Right lobe of liver (tissue), 6 donors: ENCODE measurements around the gene GRIN2A. TPM values are rescaled to one million over a fixed set of nuclear protein-coding genes. Genes with fewer than 3 reads are reported as not detected.

Experiments used
- ATAC-seq, 4 donors: fragments of 200-7000 bp; cut with Tn5 transposase; one replicate each; pipeline ENCODE4 v1.9.1; 2020; ENCODE audit warnings: mild to moderate bottlenecking in 4 of 4, moderate library complexity in 4 of 4
- DNase-seq, 3 donors: peaks; one replicate each; pipeline ENCODE4 v3.0.0-alpha.2; 2020
- H3K27ac ChIP-seq, 3 donors: fragments of 200-600 bp; one replicate each; pipeline ENCODE4 v1.8.0; 2022
- H3K27me3 ChIP-seq, 2 donors: fragments of 200-600 bp; one replicate each; pipeline ENCODE4 v1.8.0; 2022
- H3K36me3 ChIP-seq, 4 donors: fragments of 200-600 bp; sonication (generic) in 1 of 4; one replicate each; pipeline versions ENCODE4 v1.5.1 to v1.8.0; 2017 to 2022; ENCODE audit warnings: control low read depth in 1 of 4
- H3K4me1 ChIP-seq, 4 donors: fragments of 200-600 bp; sonication (generic) in 1 of 4; one replicate each; pipeline versions ENCODE4 v1.5.1 to v1.8.0; 2017 to 2022; ENCODE audit warnings: control low read depth in 1 of 4
- H3K4me3 ChIP-seq, 3 donors: fragments of 200-600 bp; one replicate each; pipeline ENCODE4 v1.8.0; 2022
- H3K9me3 ChIP-seq, 4 donors: fragments of 200-600 bp; sonication (generic) in 1 of 4; one replicate each; pipeline versions ENCODE4 v1.5.1 to v1.8.0; 2017 to 2022; ENCODE audit warnings: control low read depth in 1 of 4
- POLR2A ChIP-seq: fragments of 450-650 bp; IDR thresholded peaks from one replicate; pipeline ENCODE4 v1.6.1; 2017; ENCODE audit warnings: antibody characterized with exemption, mild to moderate bottlenecking
- WGBS: methylation state at CpG from one replicate; pipeline ENCODE4 v1.1.6; 2018; ENCODE audit warnings: low coverage, low lambda C conversion rate; ENCODE audit not compliant: insufficient coverage; ENCODE audit errors: missing lambda C conversion rate; 5-methylcytosine and 5-hydroxymethylcytosine counted together
- intact Hi-C, 2 donors: fragments of 100-400 bp; cut with DNase I; formaldehyde crosslinking; loops; one replicate each; pipeline versions ENCODE4 v1.11.2 to v1.14.1; 2022
- total RNA-seq, 6 experiments: library from RNA; depleted of rRNA in 2 of 6; stranded (reverse); fragments of >200 nt in 2 of 6; fragmentation: NEBNext Ultra II Directional in 3 of 6; extraction: Animal tissue kit (Norgen Biotek cat#: 25700) in 3 of 6; gene quantifications; one replicate each; pipeline versions ENCODE4 v1.1.0 to v1.2.4, GENCODE V29; 2016 to 2023
- TF ChIP-seq, protein P1 (sequence below), 4 donors: fragments of 200-600 bp in 3 of 4; fragments of 450-650 bp in 1 of 4; IDR thresholded peaks; one replicate each; pipeline versions ENCODE4 v1.5.1 to v1.8.0; 2016 to 2022; ENCODE audit warnings: antibody characterized with exemption in 4 of 4, mild to moderate bottlenecking in 2 of 4
- donor health status: DM: no; HTN: yes; CAD: no.
- donor health status: DM: no; HTN: no; CAD: no.
- donor health status: DM: no; HTN: no; CAD: no.
- donor health status: DM: no; HTN: yes; CAD: no.
- donor health status: DM: no; HTN: yes; CAD: no.

Gene GRIN2A
- total RNA-seq, 6 experiments from 2014 or later, result not detected

DNA sequence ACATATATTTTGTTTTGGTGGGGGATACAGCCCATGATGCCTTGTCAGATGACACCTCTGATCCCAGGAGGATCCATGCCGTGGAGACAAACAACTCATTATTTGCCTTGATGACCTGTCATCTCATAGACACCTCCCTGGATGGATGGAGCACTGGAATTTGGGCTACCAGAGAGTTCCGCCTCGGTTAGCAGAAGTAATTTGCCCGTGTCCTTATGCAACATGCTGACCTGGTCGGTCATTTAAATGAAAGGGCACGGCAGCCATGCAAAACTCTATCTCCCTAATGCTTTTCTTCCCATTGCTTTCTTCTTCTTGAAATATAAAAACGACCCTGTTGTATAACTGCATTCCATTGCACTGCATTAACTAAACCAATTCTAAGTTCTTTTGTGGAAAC, 145.3 kb downstream of the GRIN2A start:
- DNase-seq, result no peak
- TF ChIP-seq, protein P1, sequence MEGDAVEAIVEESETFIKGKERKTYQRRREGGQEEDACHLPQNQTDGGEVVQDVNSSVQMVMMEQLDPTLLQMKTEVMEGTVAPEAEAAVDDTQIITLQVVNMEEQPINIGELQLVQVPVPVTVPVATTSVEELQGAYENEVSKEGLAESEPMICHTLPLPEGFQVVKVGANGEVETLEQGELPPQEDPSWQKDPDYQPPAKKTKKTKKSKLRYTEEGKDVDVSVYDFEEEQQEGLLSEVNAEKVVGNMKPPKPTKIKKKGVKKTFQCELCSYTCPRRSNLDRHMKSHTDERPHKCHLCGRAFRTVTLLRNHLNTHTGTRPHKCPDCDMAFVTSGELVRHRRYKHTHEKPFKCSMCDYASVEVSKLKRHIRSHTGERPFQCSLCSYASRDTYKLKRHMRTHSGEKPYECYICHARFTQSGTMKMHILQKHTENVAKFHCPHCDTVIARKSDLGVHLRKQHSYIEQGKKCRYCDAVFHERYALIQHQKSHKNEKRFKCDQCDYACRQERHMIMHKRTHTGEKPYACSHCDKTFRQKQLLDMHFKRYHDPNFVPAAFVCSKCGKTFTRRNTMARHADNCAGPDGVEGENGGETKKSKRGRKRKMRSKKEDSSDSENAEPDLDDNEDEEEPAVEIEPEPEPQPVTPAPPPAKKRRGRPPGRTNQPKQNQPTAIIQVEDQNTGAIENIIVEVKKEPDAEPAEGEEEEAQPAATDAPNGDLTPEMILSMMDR (IDR thresholded peaks at IDR 0.05), result no peak
- no peak for TF ChIP-seq POLR2A
- Histone ChIP-seq H3K4me3 (no peak overlapping the region), H3K36me3 (no peaks in the 10 kb centered on the region), H3K27me3 (no peaks in the 10 kb centered on the region), H3K9me3 (no peaks in the 10 kb centered on the region), H3K27ac (no peak overlapping the region), H3K4me1 (no peaks in the 10 kb centered on the region)
- intact Hi-C loops, result no loop called here
- 34% methylated on average over 7 of the region's 7 CpGs for WGBS
- ATAC-seq, result no peak

DNA sequence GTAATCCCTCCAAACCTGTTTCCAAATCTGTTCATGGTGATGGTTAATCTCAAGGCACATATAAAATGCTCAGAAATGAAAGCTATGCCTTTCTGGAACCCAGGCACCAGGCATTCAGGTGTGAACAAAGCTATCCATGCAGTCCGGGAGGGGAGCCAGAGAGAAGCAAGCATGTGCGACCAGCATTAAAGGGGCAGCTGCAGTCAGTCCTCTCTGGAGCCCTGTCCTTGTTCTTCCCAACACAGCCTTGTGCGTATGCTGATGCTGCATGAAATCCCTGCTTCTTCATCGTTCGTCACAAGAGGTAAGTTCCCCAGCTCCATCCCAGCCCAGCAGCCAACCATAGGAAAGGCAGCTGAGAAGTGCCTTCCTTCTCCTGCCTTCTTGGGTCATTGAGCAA, 148.7 kb downstream of the GRIN2A start:
- H3K27me3 ChIP-seq, result no peaks in the 10 kb centered on the region
- WGBS, result 61% methylated on average over 2 of the region's 5 CpGs
- H3K9me3 ChIP-seq, result no peaks in the 10 kb centered on the region
- ATAC-seq (no peak), DNase-seq (no peak)
- no peaks in the 10 kb centered on the region for H3K4me1 ChIP-seq
- TF ChIP-seq POLR2A, result no peak
- TF ChIP-seq, protein P1 (IDR thresholded peaks at IDR 0.05), result no peak
- H3K27ac ChIP-seq, result no peak overlapping the region
- intact Hi-C loops, result no loop called here
- no peak overlapping the region for H3K4me3 ChIP-seq
- no peaks in the 10 kb centered on the region for H3K36me3 ChIP-seq

DNA sequence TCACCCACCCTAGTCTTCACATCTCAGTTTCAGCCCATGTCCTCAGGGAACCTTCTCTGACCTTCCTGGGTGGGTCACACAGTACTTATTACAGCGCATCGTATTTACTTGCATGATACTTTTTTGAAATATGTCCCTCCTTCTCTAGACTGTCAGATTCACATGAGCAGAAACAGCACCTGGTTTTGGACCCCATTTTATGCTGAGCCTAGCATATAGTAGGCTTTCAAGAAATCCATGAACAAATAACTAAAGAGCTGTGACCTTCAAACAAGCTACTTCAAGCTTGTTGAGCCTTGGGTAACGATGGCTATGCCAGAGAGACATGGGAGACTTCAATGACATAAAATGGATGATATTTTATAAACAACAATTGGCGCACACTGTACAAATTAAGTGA, 150.3 kb downstream of the GRIN2A start:
- intact Hi-C loops, result no loop called here
- Histone ChIP-seq H3K27me3 (no peaks in the 10 kb centered on the region), H3K27ac (no peak overlapping the region), H3K36me3 (no peaks in the 10 kb centered on the region), H3K4me1 (no peaks in the 10 kb centered on the region), H3K4me3 (no peak overlapping the region), H3K9me3 (no peaks in the 10 kb centered on the region)
- DNase-seq (no peak), ATAC-seq (no peak)
- TF ChIP-seq POLR2A, result no peak
- TF ChIP-seq, protein P1 (IDR thresholded peaks at IDR 0.05), result no peak
- 85% methylated on average over 2 of the region's 4 CpGs for WGBS

DNA sequence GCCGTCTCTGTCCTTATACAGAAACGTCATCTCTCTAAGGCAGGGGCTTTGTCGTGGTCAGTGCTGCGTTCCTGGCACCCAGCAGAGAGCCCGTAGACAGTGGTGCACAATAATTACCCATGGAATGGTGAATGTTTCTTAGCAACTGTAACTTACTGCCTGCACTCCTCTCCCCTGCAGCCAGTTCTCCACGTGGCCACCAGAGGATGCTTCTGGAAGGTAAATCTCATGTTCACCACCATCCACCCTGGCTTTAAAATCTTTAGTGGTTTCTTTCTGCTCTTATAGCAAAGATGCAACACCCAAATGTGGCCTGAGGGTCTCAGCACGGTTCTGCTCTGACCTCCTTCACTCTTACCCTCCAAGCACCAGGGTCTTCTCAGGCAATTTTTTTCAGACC, 150.8 kb downstream of the GRIN2A start:
- no peak for ATAC-seq
- Histone ChIP-seq H3K36me3 (no peaks in the 10 kb centered on the region), H3K9me3 (no peaks in the 10 kb centered on the region), H3K27me3 (no peaks in the 10 kb centered on the region), H3K27ac (no peak overlapping the region), H3K4me3 (no peak overlapping the region), H3K4me1 (no peaks in the 10 kb centered on the region)
- TF ChIP-seq, protein P1 (IDR thresholded peaks at IDR 0.05), result no peak
- TF ChIP-seq POLR2A, result no peak
- DNase-seq, result no peak
- 39% methylated on average over 7 of the region's 7 CpGs for WGBS
- intact Hi-C loops, result no loop called here

DNA sequence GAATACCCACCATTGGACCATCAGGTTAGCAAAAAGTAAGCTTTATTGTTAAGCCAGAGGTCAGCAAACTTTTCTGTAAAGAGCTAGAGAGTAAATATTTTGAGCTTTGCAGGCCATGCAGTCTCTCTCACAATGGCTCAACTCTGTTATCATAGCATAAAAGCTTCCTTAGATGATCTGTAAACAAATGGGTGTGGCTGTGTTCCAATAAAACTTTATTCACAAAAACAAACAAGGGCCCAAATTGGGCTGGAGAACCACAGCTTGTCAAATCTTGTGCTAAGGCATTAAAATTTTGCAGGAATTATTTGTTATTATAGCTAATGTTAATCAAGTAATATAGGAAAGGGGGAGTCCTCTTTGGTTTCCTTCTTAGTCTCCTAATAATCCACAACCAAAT, 153.6 kb downstream of the GRIN2A start:
- no peaks in the 10 kb centered on the region for H3K36me3 ChIP-seq
- H3K4me1 ChIP-seq, result no peaks in the 10 kb centered on the region
- H3K27me3 ChIP-seq, result no peaks in the 10 kb centered on the region
- H3K27ac ChIP-seq, result no peak overlapping the region
- intact Hi-C loops, result no loop called here
- H3K4me3 ChIP-seq, result no peak overlapping the region
- TF ChIP-seq, protein P1 (IDR thresholded peaks at IDR 0.05), result no peak
- TF ChIP-seq POLR2A, result no peak
- H3K9me3 ChIP-seq, result no peaks in the 10 kb centered on the region
- DNase-seq, result no peak
- ATAC-seq, result no peak
